HEK293 (cell line): ENCODE data around the gene ERRFI1.
A peak's percentile ranks its signal among the peaks of the same experiment; 100 is the strongest.
"Not testable (repeated sequence)": the region's sequence is repeated elsewhere in the genome, so short reads cannot be mapped to it uniquely, and the experiment has no call there.

ENCODE experiments used
- CTCF ChIA-PET: fragments of 350-600 bp; formaldehyde crosslinking; extraction: SDS; loops from one replicate; lab custom pipeline; 2021; ENCODE audit warnings: antibody characterized with exemption; lab: Yijun Ruan, JAX
- POLR2A ChIA-PET: fragments of 300-600 bp; formaldehyde crosslinking; extraction: SDS; loops from one replicate; lab custom pipeline; 2020; ENCODE audit warnings: antibody characterized with exemption, inconsistent platforms; lab: Yijun Ruan, JAX
- H3K27ac ChIP-seq: fragments of 200-500 bp; sonication (Bioruptor generic); 2 replicates; pipeline ENCODE4 v1.5.1; 2014; ENCODE audit warnings: low read depth, low read length, control low read depth, inconsistent platforms; ENCODE audit errors: extremely low read depth
- H3K36me3 ChIP-seq, 2 experiments: fragments of 200-500 bp in 1 of 2; sonication (Bioruptor generic) in 1 of 2; 1 replicate in 1 of 2; 2 replicates in 1 of 2; pipeline ENCODE4 v1.5.1; 2014 to 2017; ENCODE audit warnings: inconsistent platforms in 2 of 2, low read length in 2 of 2; ENCODE audit not compliant: control insufficient read depth in 2 of 2, insufficient read depth in 1 of 2
- H3K4me1 ChIP-seq: fragments of 200-500 bp; sonication (Bioruptor generic); 2 replicates; pipeline ENCODE4 v1.5.1; 2014; ENCODE audit warnings: mild to moderate bottlenecking, low read length, inconsistent platforms; ENCODE audit not compliant: control insufficient read depth, insufficient read depth
- H3K4me3 ChIP-seq: 2 replicates; pipeline ENCODE4 v1.5.1; 2011; ENCODE audit warnings: low read depth, mild to moderate bottlenecking, control low read depth, low read length, moderate library complexity
- H3K9me3 ChIP-seq: fragments of 200-500 bp; sonication (Bioruptor generic); 2 replicates; pipeline ENCODE4 v1.5.1; 2014; ENCODE audit warnings: low read depth, low read length, inconsistent platforms; ENCODE audit not compliant: control insufficient read depth, insufficient read depth
- GFI1B ChIP-seq: fragments of 450-650 bp; formaldehyde crosslinking; IDR thresholded peaks from 2 replicates; pipeline ENCODE4 v1.5.1; 2016; ENCODE audit warnings: missing biosample characterization, missing genetic modification characterization
- GLI4 ChIP-seq: fragments of 450-650 bp; formaldehyde crosslinking; IDR thresholded peaks from 2 replicates; pipeline ENCODE4 v1.5.1; 2016; ENCODE audit warnings: missing biosample characterization, missing genetic modification characterization
- KLF9 ChIP-seq: fragments of 450-650 bp; formaldehyde crosslinking; IDR thresholded peaks from 2 replicates; pipeline ENCODE4 v1.5.1; 2016; ENCODE audit warnings: missing biosample characterization, missing genetic modification characterization, low read depth
- MZF1 ChIP-seq: fragments of 450-650 bp; formaldehyde crosslinking; IDR thresholded peaks from 2 replicates; pipeline ENCODE4 v1.5.1; 2017; ENCODE audit warnings: missing biosample characterization, missing genetic modification characterization, borderline replicate concordance
- PRDM6 ChIP-seq: fragments of 450-650 bp; formaldehyde crosslinking; IDR thresholded peaks from 2 replicates; pipeline ENCODE4 v1.5.1; 2017; ENCODE audit warnings: missing biosample characterization, missing genetic modification characterization
- SCRT1 ChIP-seq: fragments of 450-650 bp; formaldehyde crosslinking; IDR thresholded peaks from 2 replicates; pipeline ENCODE4 v1.5.1; 2016; ENCODE audit warnings: missing biosample characterization, missing genetic modification characterization, borderline replicate concordance
- ZEB2 ChIP-seq: fragments of 450-650 bp; formaldehyde crosslinking; IDR thresholded peaks from 2 replicates; pipeline ENCODE4 v1.5.1; 2016; ENCODE audit warnings: missing biosample characterization, missing genetic modification characterization
- ZFP37 ChIP-seq: fragments of 450-650 bp; formaldehyde crosslinking; IDR thresholded peaks from 2 replicates; pipeline ENCODE4 v1.5.1; 2016; ENCODE audit warnings: missing biosample characterization, missing genetic modification characterization
- ZNF133 ChIP-seq: fragments of 450-650 bp; formaldehyde crosslinking; IDR thresholded peaks from 2 replicates; pipeline ENCODE4 v1.5.1; 2016; ENCODE audit warnings: missing biosample characterization, missing genetic modification characterization
- ZNF138 ChIP-seq: fragments of 450-650 bp; formaldehyde crosslinking; IDR thresholded peaks from 2 replicates; pipeline ENCODE4 v1.5.1; 2016; ENCODE audit warnings: missing biosample characterization, missing genetic modification characterization, borderline replicate concordance
- ZNF146 ChIP-seq: fragments of 450-650 bp; formaldehyde crosslinking; IDR thresholded peaks from 2 replicates; pipeline ENCODE4 v1.5.1; 2016; ENCODE audit warnings: missing biosample characterization, missing genetic modification characterization
- ZNF155 ChIP-seq: fragments of 450-650 bp; formaldehyde crosslinking; IDR thresholded peaks from 2 replicates; pipeline ENCODE4 v1.5.1; 2016; ENCODE audit warnings: missing biosample characterization, missing genetic modification characterization
- ZNF174 ChIP-seq: fragments of 450-650 bp; formaldehyde crosslinking; IDR thresholded peaks from 2 replicates; pipeline ENCODE4 v1.5.0; 2017; ENCODE audit warnings: missing biosample characterization, mild to moderate bottlenecking, missing genetic modification characterization
- ZNF221 ChIP-seq: fragments of 450-650 bp; formaldehyde crosslinking; IDR thresholded peaks from 2 replicates; pipeline ENCODE4 v1.5.1; 2017; ENCODE audit warnings: missing biosample characterization, missing genetic modification characterization, borderline replicate concordance
- ZNF24 ChIP-seq: fragments of 450-650 bp; formaldehyde crosslinking; IDR thresholded peaks from 2 replicates; pipeline ENCODE4 v1.5.1; 2016; ENCODE audit warnings: missing biosample characterization, missing genetic modification characterization
- ZNF302 ChIP-seq: fragments of 450-650 bp; formaldehyde crosslinking; IDR thresholded peaks from 2 replicates; pipeline ENCODE4 v1.5.1; 2016; ENCODE audit warnings: missing biosample characterization, missing genetic modification characterization, low read depth
- ZNF501 ChIP-seq: fragments of 450-650 bp; formaldehyde crosslinking; IDR thresholded peaks from 2 replicates; pipeline ENCODE4 v1.5.1; 2016; ENCODE audit warnings: missing biosample characterization, missing genetic modification characterization
- ZNF571 ChIP-seq: fragments of 450-650 bp; formaldehyde crosslinking; IDR thresholded peaks from 2 replicates; pipeline ENCODE4 v1.5.0; 2017; ENCODE audit warnings: missing biosample characterization, missing genetic modification characterization
- ZSCAN16 ChIP-seq: fragments of 450-650 bp; formaldehyde crosslinking; IDR thresholded peaks from 2 replicates; pipeline ENCODE4 v1.5.1; 2016; ENCODE audit warnings: missing biosample characterization, missing genetic modification characterization
- TF ChIP-seq, protein P1 (sequence below): fragments of 450-650 bp; formaldehyde crosslinking; IDR thresholded peaks from 2 replicates; pipeline ENCODE4 v1.5.1; 2016; ENCODE audit warnings: missing biosample characterization, missing genetic modification characterization
- TF ChIP-seq, protein P2 (sequence below): fragments of 450-650 bp; formaldehyde crosslinking; IDR thresholded peaks from 2 replicates; pipeline ENCODE4 v1.5.1; 2016; ENCODE audit warnings: missing biosample characterization, missing genetic modification characterization
- TF ChIP-seq, protein P3 (sequence below): fragments of 450-650 bp; formaldehyde crosslinking; IDR thresholded peaks from 2 replicates; pipeline ENCODE4 v1.5.1; 2016; ENCODE audit warnings: missing biosample characterization, missing genetic modification characterization
- TF ChIP-seq, protein P4 (sequence below): fragments of 450-650 bp; formaldehyde crosslinking; IDR thresholded peaks from 2 replicates; pipeline ENCODE4 v1.5.1; 2016; ENCODE audit warnings: missing biosample characterization, missing genetic modification characterization

Gene ERRFI1

GRCh38 chr1:8051650-8052049 lies 25.5 kb upstream of the ERRFI1 start:
- ChIA-PET CTCF (interaction anchor here (0.8 kb wide), 1 partner anchor 21 kb away, joined by 3 read pairs; no protein-coding TSS in a partner anchor), POLR2A (interaction anchor here (0.7 kb wide), 1 partner anchor 651 kb away, joined by 4 read pairs; no protein-coding TSS in a partner anchor)
- H3K9me3 ChIP-seq = no peaks in the 10 kb centered on the region

DNA sequence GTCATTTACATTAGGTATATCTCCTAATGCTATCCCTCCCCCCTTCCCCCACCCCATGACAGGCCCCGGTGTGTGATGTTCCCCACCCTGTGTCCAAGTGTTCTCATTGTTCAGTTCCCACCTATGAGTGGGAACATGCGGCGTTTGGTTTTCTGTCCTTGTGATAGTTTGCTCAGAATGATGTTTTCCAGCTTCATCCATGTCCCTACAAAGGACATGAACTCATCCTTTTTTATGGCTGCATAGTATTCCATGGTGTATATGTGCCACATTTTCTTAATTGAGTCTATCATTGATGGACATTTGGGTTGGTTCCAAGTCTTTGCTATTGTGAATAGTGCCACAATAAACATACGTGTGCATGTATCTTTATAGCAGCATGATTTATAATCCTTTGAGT lies 23.1 kb upstream of the ERRFI1 start:
- H3K9me3 ChIP-seq, H3K27ac ChIP-seq, H3K4me3 ChIP-seq, H3K36me3 ChIP-seq, H3K4me1 ChIP-seq, POLR2A ChIA-PET: not testable (repeated sequence)
- TF ChIP-seq, protein P1, sequence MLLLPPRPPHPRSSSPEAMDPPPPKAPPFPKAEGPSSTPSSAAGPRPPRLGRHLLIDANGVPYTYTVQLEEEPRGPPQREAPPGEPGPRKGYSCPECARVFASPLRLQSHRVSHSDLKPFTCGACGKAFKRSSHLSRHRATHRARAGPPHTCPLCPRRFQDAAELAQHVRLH = peak; percentile 73
- peak; percentile 97 for TF ChIP-seq ZNF146 (tag by site-specific recombination)
- TF ChIP-seq, all 188 proteins: peak for 2; not testable (repeated sequence) for 186
- CTCF ChIA-PET = not testable (repeated sequence)

More at GRCh38 chr1:8051650-8052049, 25.5 kb upstream of the ERRFI1 start:
- TF ChIP-seq ZNF571 (tag by site-specific recombination) (no peak), GFI1B (tag by site-specific recombination) (no peak), ZNF302 (tag by site-specific recombination) (no peak), KLF9 (tag by site-specific recombination) (no peak), ZNF501 (tag by site-specific recombination) (no peak), ZNF155 (tag by site-specific recombination) (no peak), ZEB2 (tag by site-specific recombination) (no peak), ZNF138 (tag by site-specific recombination) (no peak), ZNF174 (tag by site-specific recombination) (no peak), GLI4 (tag by site-specific recombination) (no peak), ZNF133 (no peak), SCRT1 (tag by site-specific recombination) (no peak), ZFP37 (tag by site-specific recombination) (no peak), ZNF24 (no peak)
- TF ChIP-seq, protein P2, sequence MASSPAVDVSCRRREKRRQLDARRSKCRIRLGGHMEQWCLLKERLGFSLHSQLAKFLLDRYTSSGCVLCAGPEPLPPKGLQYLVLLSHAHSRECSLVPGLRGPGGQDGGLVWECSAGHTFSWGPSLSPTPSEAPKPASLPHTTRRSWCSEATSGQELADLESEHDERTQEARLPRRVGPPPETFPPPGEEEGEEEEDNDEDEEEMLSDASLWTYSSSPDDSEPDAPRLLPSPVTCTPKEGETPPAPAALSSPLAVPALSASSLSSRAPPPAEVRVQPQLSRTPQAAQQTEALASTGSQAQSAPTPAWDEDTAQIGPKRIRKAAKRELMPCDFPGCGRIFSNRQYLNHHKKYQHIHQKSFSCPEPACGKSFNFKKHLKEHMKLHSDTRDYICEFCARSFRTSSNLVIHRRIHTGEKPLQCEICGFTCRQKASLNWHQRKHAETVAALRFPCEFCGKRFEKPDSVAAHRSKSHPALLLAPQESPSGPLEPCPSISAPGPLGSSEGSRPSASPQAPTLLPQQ (tag by site-specific recombination) = no peak
- TF ChIP-seq, protein P3, sequence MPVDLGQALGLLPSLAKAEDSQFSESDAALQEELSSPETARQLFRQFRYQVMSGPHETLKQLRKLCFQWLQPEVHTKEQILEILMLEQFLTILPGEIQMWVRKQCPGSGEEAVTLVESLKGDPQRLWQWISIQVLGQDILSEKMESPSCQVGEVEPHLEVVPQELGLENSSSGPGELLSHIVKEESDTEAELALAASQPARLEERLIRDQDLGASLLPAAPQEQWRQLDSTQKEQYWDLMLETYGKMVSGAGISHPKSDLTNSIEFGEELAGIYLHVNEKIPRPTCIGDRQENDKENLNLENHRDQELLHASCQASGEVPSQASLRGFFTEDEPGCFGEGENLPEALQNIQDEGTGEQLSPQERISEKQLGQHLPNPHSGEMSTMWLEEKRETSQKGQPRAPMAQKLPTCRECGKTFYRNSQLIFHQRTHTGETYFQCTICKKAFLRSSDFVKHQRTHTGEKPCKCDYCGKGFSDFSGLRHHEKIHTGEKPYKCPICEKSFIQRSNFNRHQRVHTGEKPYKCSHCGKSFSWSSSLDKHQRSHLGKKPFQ = no peak
- H3K4me1 ChIP-seq = peaks cover 2% of the 10 kb centered on the region
- H3K27ac ChIP-seq = no peak overlapping the region
- H3K4me3 ChIP-seq = no peak overlapping the region
- H3K36me3 ChIP-seq = no peaks in the 10 kb centered on the region

DNA sequence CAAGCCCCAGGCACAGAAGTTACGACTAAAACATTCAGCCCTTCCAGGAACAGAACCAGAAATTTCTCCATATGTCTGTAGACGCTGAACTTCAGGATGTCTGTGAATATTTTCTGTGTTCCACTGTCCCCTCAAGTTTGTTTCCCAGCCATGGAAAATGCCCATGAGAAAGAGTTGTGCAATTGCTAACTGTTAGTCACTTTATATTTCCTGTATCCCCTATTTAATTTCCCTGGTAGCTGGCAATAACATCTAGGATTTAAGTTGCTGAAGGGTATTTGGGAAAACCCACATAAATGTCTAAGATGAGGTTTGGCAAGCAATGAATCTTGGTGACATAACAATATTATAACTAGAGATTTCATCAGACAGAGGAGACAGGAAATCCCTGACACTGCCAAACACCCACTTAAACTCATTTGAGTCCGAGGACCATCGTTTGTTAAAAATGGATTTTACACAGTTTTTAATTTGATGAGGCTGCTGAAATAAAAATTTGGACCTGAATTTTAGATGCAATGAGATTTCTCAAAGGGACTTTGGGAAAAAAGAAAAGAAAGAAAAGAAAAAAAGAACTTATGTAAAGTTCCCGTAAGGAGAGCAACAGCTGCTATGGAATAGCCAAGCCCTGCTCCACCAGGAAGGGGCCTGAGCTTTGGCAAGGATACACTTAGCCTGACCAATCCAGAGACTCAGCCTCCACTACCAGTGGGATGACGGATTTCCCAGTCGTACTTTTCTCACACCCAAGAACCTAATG lies 21.8 kb upstream of the ERRFI1 start:
- Histone ChIP-seq H3K36me3 (no peaks in the 10 kb centered on the region), H3K4me3 (no peak overlapping the region), H3K4me1 (no peaks in the 10 kb centered on the region), H3K9me3 (no peaks in the 10 kb centered on the region), H3K27ac (no peak overlapping the region)
- POLR2A ChIA-PET = no interaction called here
- CTCF ChIA-PET = no interaction called here
- no peak for TF ChIP-seq ZSCAN16
- peak; percentile 54; the same call in 1 of the 2 replicates for TF ChIP-seq MZF1 (tag by site-specific recombination)
- TF ChIP-seq, protein P4, sequence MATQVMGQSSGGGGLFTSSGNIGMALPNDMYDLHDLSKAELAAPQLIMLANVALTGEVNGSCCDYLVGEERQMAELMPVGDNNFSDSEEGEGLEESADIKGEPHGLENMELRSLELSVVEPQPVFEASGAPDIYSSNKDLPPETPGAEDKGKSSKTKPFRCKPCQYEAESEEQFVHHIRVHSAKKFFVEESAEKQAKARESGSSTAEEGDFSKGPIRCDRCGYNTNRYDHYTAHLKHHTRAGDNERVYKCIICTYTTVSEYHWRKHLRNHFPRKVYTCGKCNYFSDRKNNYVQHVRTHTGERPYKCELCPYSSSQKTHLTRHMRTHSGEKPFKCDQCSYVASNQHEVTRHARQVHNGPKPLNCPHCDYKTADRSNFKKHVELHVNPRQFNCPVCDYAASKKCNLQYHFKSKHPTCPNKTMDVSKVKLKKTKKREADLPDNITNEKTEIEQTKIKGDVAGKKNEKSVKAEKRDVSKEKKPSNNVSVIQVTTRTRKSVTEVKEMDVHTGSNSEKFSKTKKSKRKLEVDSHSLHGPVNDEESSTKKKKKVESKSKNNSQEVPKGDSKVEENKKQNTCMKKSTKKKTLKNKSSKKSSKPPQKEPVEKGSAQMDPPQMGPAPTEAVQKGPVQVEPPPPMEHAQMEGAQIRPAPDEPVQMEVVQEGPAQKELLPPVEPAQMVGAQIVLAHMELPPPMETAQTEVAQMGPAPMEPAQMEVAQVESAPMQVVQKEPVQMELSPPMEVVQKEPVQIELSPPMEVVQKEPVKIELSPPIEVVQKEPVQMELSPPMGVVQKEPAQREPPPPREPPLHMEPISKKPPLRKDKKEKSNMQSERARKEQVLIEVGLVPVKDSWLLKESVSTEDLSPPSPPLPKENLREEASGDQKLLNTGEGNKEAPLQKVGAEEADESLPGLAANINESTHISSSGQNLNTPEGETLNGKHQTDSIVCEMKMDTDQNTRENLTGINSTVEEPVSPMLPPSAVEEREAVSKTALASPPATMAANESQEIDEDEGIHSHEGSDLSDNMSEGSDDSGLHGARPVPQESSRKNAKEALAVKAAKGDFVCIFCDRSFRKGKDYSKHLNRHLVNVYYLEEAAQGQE (tag by site-specific recombination) = no peak
- TF ChIP-seq ZNF221 (tag by site-specific recombination) = no peak
- peak; percentile 73 for TF ChIP-seq PRDM6 (tag by site-specific recombination)
